HepG2 (cell line): Measurements from ENCODE around the gene PLEKHG4B. TPM values are rescaled to one million over a fixed set of nuclear protein-coding genes. Genes with fewer than 3 reads are reported as not detected.

ENCODE experiments used
- ATAC-seq: fragments of 200-7000 bp; cut with Tn5 transposase; 3 replicates; pipeline ENCODE4 v1.9.1; 2020; ENCODE audit warnings: mild to moderate bottlenecking, moderate library complexity
- BruUV-seq: library from RNA; stranded (reverse); fragments of 400-500 nt; replicated peaks from 2 replicates; lab custom pipeline; 2021; lab: Mats Ljungman, UMichigan
- CTCF ChIA-PET: fragments of 300-600 bp; formaldehyde crosslinking; extraction: SDS; loops from one replicate; lab custom pipeline; 2021; ENCODE audit warnings: low total read pairs, inconsistent platforms, low intra/inter-chr PET ratio; lab: Yijun Ruan, JAX
- POLR2A ChIA-PET: fragments of 350-600 bp; sonication (Branson Sonifier 250); formaldehyde crosslinking; loops from one replicate; lab custom pipeline; 2020; ENCODE audit warnings: antibody characterized with exemption, inconsistent platforms; lab: Yijun Ruan, JAX
- DNase-seq: peaks from one replicate; pipeline ENCODE4 v3.0.0-alpha.2; 2015; ENCODE audit warnings: low spot score
- FAIRE-seq: peaks from 3 replicates; lab custom pipeline; 2011; peaks lifted over from hg19 to GRCh38; lab: Jason Lieb, UNC
- H2AFZ ChIP-seq: one replicate; pipeline ENCODE4 v1.6.1; 2011; ENCODE audit warnings: low read length, inconsistent platforms
- H3K27ac ChIP-seq: fragments of 300-600 bp; 3 replicates; pipeline ENCODE4 v1.8.0; 2011; ENCODE audit warnings: mixed run types, mild to moderate bottlenecking, mixed read lengths, low read length, inconsistent platforms; ENCODE audit not compliant: insufficient read depth; ENCODE audit errors: extremely low read length
- H3K27me3 ChIP-seq, 2 experiments: fragments of 200-600 bp in 1 of 2; 2 replicates in 1 of 2; 3 replicates in 1 of 2; pipeline versions ENCODE4 v1.6.0 to v1.8.0; 2011; ENCODE audit warnings: low read length in 2 of 2, mild to moderate bottlenecking in 2 of 2, moderate library complexity in 2 of 2, inconsistent platforms in 1 of 2; ENCODE audit not compliant: insufficient read depth in 2 of 2, control insufficient read depth in 1 of 2
- H3K36me3 ChIP-seq, 2 experiments: fragments of 200-600 bp in 1 of 2; replicated peaks in 1 of 2; 2 replicates in 1 of 2; 3 replicates in 1 of 2; pipeline versions ENCODE4 v1.5.1 to v1.8.0; 2011; ENCODE audit warnings: low read length in 2 of 2, inconsistent platforms in 1 of 2; ENCODE audit not compliant: insufficient read depth in 2 of 2, control insufficient read depth in 1 of 2
- H3K4me1 ChIP-seq: 2 replicates; pipeline ENCODE4 v1.5.1; 2012; ENCODE audit warnings: low read length, inconsistent platforms; ENCODE audit not compliant: insufficient read depth
- H3K4me2 ChIP-seq: 2 replicates; pipeline ENCODE4 v1.6.0; 2011; ENCODE audit warnings: low read depth, low read length, inconsistent platforms
- H3K4me3 ChIP-seq, 3 experiments: fragments of 200-600 bp in 1 of 3; sonication (generic), shearing (Covaris generic) in 1 of 3; replicated peaks in 1 of 3; 2 replicates each; pipeline ENCODE4 v1.5.1; 2011 to 2016; ENCODE audit warnings: low read length in 3 of 3, inconsistent platforms in 2 of 3, low read depth in 2 of 3, mild to moderate bottlenecking in 2 of 3, control low read depth in 1 of 3, mixed read lengths in 1 of 3; ENCODE audit not compliant: insufficient read depth in 1 of 3
- H3K79me2 ChIP-seq: one replicate; pipeline ENCODE4 v1.6.1; 2011; ENCODE audit warnings: low read length, inconsistent platforms; ENCODE audit not compliant: insufficient read depth
- H3K9ac ChIP-seq: 2 replicates; pipeline ENCODE4 v1.6.0; 2011; ENCODE audit warnings: mild to moderate bottlenecking, low read depth, low read length, inconsistent platforms; ENCODE audit not compliant: insufficient read depth
- H3K9me3 ChIP-seq: 2 replicates; pipeline ENCODE4 v1.5.1; 2012; ENCODE audit warnings: mild to moderate bottlenecking, low read length
- H4K20me1 ChIP-seq: 2 replicates; pipeline ENCODE4 v1.6.0; 2011; ENCODE audit warnings: inconsistent platforms, mild to moderate bottlenecking, low read length, moderate library complexity; ENCODE audit not compliant: insufficient read depth
- ETV5 ChIP-seq: IDR thresholded peaks from 2 replicates; pipeline ENCODE4 v1.6.1; 2018; ENCODE audit warnings: missing biosample characterization, missing genetic modification reagents, inconsistent platforms, borderline replicate concordance
- GATAD1 ChIP-seq: IDR thresholded peaks from 2 replicates; pipeline ENCODE4 v1.6.1; 2016; ENCODE audit warnings: missing genetic modification reagents, missing compliant biosample characterization
- NR3C1 ChIP-seq: sonication (generic); formaldehyde crosslinking; IDR thresholded peaks from 2 replicates; pipeline ENCODE4 v1.4.0; 2020; ENCODE audit warnings: missing genetic modification reagents
- PAX8 ChIP-seq: sonication (generic); formaldehyde crosslinking; IDR thresholded peaks from 2 replicates; pipeline ENCODE4 v1.8.0; 2022; ENCODE audit warnings: mild to moderate bottlenecking, missing genetic modification reagents, borderline replicate concordance
- ZFX ChIP-seq: sonication (generic); formaldehyde crosslinking; IDR thresholded peaks from 2 replicates; pipeline ENCODE4 v1.4.0; 2020; ENCODE audit warnings: mild to moderate bottlenecking, low read depth, missing genetic modification reagents, moderate library complexity
- ZNF577 ChIP-seq: sonication (generic); formaldehyde crosslinking; IDR thresholded peaks from 2 replicates; pipeline ENCODE4 v1.4.0; 2020; ENCODE audit warnings: mild to moderate bottlenecking, low read depth, missing genetic modification reagents, borderline replicate concordance
- WGBS: methylation state at CpG from one replicate; pipeline ENCODE4 v1.1.6; 2017; ENCODE audit warnings: low lambda C conversion rate; 5-methylcytosine and 5-hydroxymethylcytosine counted together
- in situ Hi-C: cut with HindIII; loops from 2 replicates; pipeline ENCODE4 v1.10.0; 2017; ENCODE audit warnings: low pct_unique_long_range_greater_than_20kb; ENCODE audit not compliant: extremely low pct_ligation_motif_present
- intact Hi-C: fragments of 100-400 bp; cut with micrococcal nuclease; formaldehyde crosslinking; loops from one replicate; pipeline ENCODE4 v1.10.0; 2022; ENCODE audit not compliant: unreplicated experiment
- polyA plus RNA-seq, 8 experiments: library from polyadenylated mRNA; depleted of rRNA in 3 of 8; stranded (reverse) in 7 of 8; unstranded in 1 of 8; fragments of >200 nt; fragmentation: Illumina TruSeq in 4 of 8; extraction: Trizol in 4 of 8; gene quantifications; 2 replicates each; pipeline versions ENCODE4 v1.2.1 to v1.2.3, GENCODE V29; 2011 to 2016; ENCODE audit warnings: low read depth in 4 of 8, missing spikeins in 1 of 8, mixed read lengths in 1 of 8; ENCODE audit not compliant: insufficient read depth in 1 of 8
- total RNA-seq, 5 experiments: library from RNA; depleted of rRNA; stranded (reverse); fragments of >200 nt; fragmentation: Illumina TruSeq; extraction: Trizol; gene quantifications; 2 replicates each; pipeline ENCODE4 v1.2.3, GENCODE V29; 2016; ENCODE audit warnings: low read depth in 1 of 5
- TF ChIP-seq, protein P1 (sequence below): sonication (generic); formaldehyde crosslinking; IDR thresholded peaks from 2 replicates; pipeline ENCODE4 v1.8.0; 2022; ENCODE audit warnings: mild to moderate bottlenecking, missing genetic modification reagents, borderline replicate concordance
- TF ChIP-seq, protein P2 (sequence below): sonication (generic); formaldehyde crosslinking; IDR thresholded peaks from 2 replicates; pipeline ENCODE4 v1.4.0; 2020; ENCODE audit warnings: mild to moderate bottlenecking, missing genetic modification reagents
- TF ChIP-seq, protein P3 (sequence below): sonication (generic); formaldehyde crosslinking; IDR thresholded peaks from one replicate; pipeline ENCODE4 v1.5.1; 2020; ENCODE audit warnings: mild to moderate bottlenecking, missing genetic modification reagents; ENCODE audit errors: not compliant biosample characterization

PLEKHG4B gene
- total and polyA plus RNA-seq, 2 of the 13 experiments (the other 11 are each of a cell fraction or from before 2014, with no cell fraction given), result 0.09 TPM; not detected in 1

DNA sequence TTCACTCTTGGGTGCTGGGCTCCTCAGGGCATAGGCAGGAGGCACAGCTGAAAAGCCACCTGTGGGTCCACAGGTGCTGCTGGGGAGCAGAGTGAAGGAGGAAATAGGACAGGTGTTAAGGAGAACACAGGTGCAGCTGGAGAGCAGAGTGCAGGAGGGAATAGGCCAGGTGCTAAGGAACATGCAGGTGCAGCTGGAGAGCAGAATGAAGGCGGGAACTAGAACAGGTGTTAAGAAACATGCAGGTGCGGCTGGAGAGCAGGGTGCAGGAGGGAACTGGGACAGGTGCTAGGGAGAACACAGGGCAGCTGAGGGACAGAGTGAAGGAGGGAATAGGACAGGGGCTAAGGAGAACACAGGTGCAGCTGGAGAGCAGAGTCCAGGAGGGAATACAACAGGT, 43.8 kb upstream of the PLEKHG4B start:
- H3K4me1 ChIP-seq, result no peaks in the 10 kb centered on the region
- no peak for TF ChIP-seq PAX8 (CRISPR knock-in tag)
- TF ChIP-seq ZFX (CRISPR knock-in tag), result no peak
- TF ChIP-seq NR3C1 (CRISPR knock-in tag), result no peak
- TF ChIP-seq, protein P1, sequence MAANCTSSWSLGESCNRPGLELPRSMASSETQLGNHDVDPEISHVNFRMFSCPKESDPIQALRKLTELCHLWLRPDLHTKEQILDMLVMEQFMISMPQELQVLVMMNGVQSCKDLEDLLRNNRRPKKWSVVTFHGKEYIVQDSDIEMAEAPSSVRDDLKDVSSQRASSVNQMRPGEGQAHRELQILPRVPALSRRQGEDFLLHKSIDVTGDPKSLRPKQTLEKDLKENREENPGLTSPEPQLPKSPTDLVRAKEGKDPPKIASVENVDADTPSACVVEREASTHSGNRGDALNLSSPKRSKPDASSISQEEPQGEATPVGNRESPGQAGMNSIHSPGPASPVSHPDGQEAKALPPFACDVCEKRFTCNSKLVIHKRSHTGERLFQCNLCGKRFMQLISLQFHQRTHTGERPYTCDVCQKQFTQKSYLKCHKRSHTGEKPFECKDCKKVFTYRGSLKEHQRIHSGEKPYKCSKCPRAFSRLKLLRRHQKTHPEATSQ, result no peak
- TF ChIP-seq, protein P2, sequence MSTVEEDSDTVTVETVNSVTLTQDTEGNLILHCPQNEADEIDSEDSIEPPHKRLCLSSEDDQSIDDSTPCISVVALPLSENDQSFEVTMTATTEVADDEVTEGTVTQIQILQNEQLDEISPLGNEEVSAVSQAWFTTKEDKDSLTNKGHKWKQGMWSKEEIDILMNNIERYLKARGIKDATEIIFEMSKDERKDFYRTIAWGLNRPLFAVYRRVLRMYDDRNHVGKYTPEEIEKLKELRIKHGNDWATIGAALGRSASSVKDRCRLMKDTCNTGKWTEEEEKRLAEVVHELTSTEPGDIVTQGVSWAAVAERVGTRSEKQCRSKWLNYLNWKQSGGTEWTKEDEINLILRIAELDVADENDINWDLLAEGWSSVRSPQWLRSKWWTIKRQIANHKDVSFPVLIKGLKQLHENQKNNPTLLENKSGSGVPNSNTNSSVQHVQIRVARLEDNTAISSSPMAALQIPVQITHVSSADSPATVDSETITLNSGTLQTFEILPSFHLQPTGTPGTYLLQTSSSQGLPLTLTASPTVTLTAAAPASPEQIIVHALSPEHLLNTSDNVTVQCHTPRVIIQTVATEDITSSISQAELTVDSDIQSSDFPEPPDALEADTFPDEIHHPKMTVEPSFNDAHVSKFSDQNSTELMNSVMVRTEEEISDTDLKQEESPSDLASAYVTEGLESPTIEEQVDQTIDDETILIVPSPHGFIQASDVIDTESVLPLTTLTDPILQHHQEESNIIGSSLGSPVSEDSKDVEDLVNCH (CRISPR knock-in tag), result no peak
- no peak for TF ChIP-seq GATAD1 (CRISPR knock-in tag)
- TF ChIP-seq ETV5 (CRISPR knock-in tag), result no peak
- TF ChIP-seq, protein P3, sequence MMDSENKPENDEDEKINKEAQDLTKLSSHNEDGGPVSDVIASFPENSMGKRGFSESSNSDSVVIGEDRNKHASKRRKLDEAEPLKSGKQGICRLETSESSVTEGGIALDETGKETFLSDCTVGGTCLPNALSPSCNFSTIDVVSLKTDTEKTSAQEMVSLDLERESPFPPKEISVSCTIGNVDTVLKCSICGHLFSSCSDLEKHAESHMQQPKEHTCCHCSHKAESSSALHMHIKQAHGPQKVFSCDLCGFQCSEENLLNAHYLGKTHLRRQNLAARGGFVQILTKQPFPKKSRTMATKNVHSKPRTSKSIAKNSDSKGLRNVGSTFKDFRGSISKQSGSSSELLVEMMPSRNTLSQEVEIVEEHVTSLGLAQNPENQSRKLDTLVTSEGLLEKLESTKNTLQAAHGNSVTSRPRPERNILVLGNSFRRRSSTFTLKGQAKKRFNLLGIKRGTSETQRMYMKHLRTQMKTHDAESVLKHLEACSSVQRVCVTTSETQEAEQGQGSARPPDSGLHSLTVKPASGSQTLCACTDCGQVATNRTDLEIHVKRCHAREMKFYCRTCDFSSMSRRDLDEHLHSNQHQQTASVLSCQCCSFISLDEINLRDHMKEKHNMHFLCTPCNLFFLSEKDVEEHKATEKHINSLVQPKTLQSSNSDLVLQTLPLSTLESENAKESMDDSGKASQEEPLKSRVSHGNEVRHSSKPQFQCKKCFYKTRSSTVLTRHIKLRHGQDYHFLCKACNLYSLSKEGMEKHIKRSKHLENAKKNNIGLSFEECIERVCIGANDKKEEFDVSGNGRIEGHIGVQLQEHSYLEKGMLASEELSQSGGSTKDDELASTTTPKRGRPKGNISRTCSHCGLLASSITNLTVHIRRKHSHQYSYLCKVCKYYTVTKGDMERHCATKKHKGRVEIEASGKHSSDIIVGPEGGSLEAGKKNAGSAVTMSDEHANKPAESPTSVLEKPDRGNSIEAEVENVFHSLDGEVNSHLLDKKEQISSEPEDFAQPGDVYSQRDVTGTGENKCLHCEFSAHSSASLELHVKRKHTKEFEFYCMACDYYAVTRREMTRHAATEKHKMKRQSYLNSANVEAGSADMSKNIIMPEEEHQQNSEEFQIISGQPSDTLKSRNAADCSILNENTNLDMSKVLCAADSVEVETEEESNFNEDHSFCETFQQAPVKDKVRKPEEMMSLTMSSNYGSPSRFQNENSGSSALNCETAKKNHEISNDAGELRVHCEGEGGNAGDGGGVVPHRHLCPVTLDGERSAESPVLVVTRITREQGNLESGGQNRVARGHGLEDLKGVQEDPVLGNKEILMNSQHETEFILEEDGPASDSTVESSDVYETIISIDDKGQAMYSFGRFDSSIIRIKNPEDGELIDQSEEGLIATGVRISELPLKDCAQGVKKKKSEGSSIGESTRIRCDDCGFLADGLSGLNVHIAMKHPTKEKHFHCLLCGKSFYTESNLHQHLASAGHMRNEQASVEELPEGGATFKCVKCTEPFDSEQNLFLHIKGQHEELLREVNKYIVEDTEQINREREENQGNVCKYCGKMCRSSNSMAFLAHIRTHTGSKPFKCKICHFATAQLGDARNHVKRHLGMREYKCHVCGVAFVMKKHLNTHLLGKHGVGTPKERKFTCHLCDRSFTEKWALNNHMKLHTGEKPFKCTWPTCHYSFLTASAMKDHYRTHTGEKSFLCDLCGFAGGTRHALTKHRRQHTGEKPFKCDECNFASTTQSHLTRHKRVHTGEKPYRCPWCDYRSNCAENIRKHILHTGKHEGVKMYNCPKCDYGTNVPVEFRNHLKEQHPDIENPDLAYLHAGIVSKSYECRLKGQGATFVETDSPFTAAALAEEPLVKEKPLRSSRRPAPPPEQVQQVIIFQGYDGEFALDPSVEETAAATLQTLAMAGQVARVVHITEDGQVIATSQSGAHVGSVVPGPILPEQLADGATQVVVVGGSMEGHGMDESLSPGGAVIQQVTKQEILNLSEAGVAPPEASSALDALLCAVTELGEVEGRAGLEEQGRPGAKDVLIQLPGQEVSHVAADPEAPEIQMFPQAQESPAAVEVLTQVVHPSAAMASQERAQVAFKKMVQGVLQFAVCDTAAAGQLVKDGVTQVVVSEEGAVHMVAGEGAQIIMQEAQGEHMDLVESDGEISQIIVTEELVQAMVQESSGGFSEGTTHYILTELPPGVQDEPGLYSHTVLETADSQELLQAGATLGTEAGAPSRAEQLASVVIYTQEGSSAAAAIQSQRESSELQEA (CRISPR knock-in tag), result no peak
- no peak for TF ChIP-seq ZNF577 (CRISPR knock-in tag)
- no peak for ATAC-seq
- no peaks in the 10 kb centered on the region for H3K9me3 ChIP-seq
- intact Hi-C loops, result no loop called here
- WGBS, result 0% methylated on average over 2 of the region's 2 CpGs
- no TSS peak for BruUV-seq
- H3K79me2 ChIP-seq, result no peaks in the 10 kb centered on the region
- CTCF ChIA-PET, result no interaction called here
- no peak overlapping the region for H3K27ac ChIP-seq
- peaks cover 1 to 17% of the 10 kb centered on the region in 2 experiments; a peak in 4 of 5 replicates for H3K27me3 ChIP-seq
- no peak overlapping the region for H3K4me2 ChIP-seq
- no peak for FAIRE-seq
- DNase-seq, result no peak
- POLR2A ChIA-PET, result no interaction called here
- H2AFZ ChIP-seq, result no peak overlapping the region
- no peak overlapping the region for H3K4me3 ChIP-seq
- no peaks in the 10 kb centered on the region for H3K36me3 ChIP-seq
- H4K20me1 ChIP-seq, result no peaks in the 10 kb centered on the region
- in situ Hi-C loops, result no loop called here
- no peak overlapping the region for H3K9ac ChIP-seq
